ENCODE measurements around the gene GNA15.

GRCh38 chr19:3125900-3126524 lies 9.8 kb upstream of the GNA15 start:
- no peak for TF ChIP-seq ZNF274 (IDR thresholded peaks at IDR 0.05; ENCODE audit: borderline replicate concordance, extremely low read depth, low read length)
- TF ChIP-seq RAD21 (IDR thresholded peaks at IDR 0.05 in 1 of 2, conservative IDR thresholded peaks at IDR 0.05 in 1 of 2; ENCODE audit: low read depth in 2 of 2, low read length in 2 of 2), result peak; percentile 52 to 55
